Erythroblast (primary cell): ENCODE measurements around the gene TMEM176A.

Source experiments
- GATA1 ChIP-seq: IDR thresholded peaks from 2 replicates; pipeline ENCODE4 v1.6.1; 2011; ENCODE audit warnings: low read depth, mild to moderate bottlenecking, control low read depth, low read length, moderate library complexity
- POLR2A ChIP-seq: IDR thresholded peaks from 2 replicates; pipeline ENCODE4 v1.6.1; 2011; ENCODE audit warnings: mild to moderate bottlenecking, low read length

- TF ChIP-seq POLR2A, result no peak
- no peak for TF ChIP-seq GATA1
These were observed 41.1 kb upstream of the TMEM176A start for GRCh38 chr7:150759479-150759878.
